HG03442 (cell line): ENCODE results near the gene SLC4A11.

Source experiments
- ATAC-seq: cut with Tn5 transposase; IDR thresholded peaks from one replicate; pipeline ENCODE4 v1.9.1; 2021; ENCODE audit warnings: mild to moderate bottlenecking, moderate library complexity; ENCODE audit not compliant: unreplicated experiment

Gene SLC4A11

DNA sequence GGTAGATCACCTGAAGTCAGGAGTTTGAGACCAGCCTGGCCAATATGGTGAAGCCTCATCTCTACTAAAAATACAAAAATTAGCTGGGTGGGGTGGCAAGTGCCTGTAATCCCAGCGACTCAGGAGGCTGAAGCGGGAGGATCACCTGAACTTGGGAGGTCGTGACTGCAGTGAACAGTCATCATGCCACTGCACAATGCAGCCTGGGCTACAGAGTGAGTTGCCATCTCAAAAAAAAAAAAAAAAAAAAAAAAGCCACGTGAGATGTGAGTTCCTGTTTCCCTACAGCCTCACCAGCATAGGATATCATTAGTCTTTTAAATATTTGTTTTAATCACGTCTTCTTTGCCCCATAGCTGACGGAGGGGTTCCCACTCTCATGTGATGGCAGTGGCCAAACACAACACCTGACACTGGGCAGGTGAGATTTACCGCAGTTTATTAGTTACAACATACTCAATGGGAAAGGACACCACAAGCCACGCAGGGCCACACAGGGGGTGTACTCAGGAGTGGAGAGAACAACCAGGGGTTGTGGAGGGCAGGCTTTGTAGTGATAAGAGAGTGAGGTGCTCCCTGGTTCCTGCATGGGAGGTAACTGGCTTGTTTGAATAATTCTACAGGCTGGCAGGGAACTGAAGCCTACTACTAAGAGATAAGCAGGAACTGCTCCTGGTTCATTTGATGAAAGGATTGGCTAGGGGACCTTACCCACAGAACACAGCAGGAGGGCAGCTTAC, 61.1 kb downstream of the SLC4A11 start:
- no peak for ATAC-seq
